Suppressor macrophage (primary cell): Measurements from ENCODE around the gene CACNA1H.
"Not testable (repeated sequence)": the region's sequence is repeated elsewhere in the genome, so short reads cannot be mapped to it uniquely, and the experiment has no call there.

Experiments used
- DNase-seq, 4 experiments: peaks; one replicate each; pipeline ENCODE4 v3.0.0-alpha.2; 2020 to 2022

Gene CACNA1H

GRCh38 chr16:1228227-1228626 is 75.3 kb downstream of the CACNA1H start:
- DNase-seq = not testable (repeated sequence)

DNA sequence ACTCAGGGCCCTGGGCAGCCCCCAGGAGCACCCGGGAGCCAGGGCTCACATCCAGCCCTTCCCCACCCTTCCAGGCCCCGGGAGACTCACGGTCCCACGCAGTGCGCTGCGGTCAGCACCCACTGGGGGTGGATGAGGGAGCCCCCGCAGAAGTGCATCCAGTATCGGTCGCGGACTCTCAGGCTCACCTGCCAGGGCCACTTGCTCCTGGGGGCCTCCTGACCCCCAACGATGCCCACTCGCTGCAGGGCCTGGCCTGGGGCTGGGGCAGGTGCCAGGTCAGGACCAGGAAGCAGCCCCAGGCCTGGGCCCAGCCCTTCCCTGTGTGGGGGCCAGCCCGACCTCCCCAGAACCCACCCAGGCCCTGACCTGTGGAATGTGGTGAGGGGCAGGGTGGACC is 76.6 kb downstream of the CACNA1H start:
- not testable (repeated sequence) for DNase-seq

DNA sequence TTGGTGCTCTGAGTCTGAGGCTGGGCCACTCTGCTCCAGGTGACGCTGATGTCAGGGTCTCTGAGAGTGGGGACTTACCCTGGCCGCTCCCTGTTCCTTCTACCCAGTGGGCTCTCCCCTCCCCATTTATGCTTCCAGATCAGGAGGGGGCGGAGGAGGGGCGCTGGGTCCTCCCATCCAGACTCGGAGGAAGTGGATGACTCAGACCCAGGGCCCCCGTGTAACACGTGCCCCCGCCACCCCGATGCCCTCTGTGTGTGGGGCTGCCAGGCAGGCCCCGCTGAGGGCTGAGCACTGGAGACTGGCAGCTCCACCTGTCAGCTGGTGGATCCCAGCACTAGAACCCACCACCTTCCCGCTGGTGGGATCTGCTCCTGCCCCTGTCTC is 77.2 kb downstream of the CACNA1H start, which contains the start of gene TPSB2:
Gene TPSB2 (minus strand): TSS at position 101 of the 387 bp plus-strand sequence. CDS start 233 bp downstream, outside the sequence.
- DNase-seq = not testable (repeated sequence)

- not testable (repeated sequence) for DNase-seq
These were observed 77.7 kb downstream of the CACNA1H start for GRCh38 chr16:1230471-1231212.

DNA sequence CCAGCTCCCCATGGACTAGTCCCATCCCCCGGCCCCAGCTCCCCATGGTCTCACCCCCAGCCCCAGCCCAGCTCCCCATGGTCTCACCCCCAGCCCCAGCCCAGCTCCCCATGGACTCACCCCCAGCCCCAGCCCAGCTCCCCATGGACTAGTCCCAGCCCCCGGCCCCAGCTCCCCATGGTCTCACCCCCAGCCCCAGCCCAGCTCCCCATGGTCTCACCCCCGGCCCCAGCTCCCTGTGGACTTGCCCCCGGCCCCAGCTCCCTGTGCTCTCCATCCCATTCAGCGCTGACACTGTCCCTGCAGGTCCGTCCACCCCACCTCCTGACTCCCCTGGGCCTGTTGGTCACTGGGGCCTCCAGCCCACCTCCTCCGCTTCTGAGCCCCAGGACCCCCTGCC is 78.4 kb downstream of the CACNA1H start:
- DNase-seq = not testable (repeated sequence)

- not testable (repeated sequence) for DNase-seq
These were observed 79.3 kb downstream of the CACNA1H start for GRCh38 chr16:1232049-1232748.

- not testable (repeated sequence) for DNase-seq
These were observed 83.8 kb downstream of the CACNA1H start for GRCh38 chr16:1236659-1237058.

DNA sequence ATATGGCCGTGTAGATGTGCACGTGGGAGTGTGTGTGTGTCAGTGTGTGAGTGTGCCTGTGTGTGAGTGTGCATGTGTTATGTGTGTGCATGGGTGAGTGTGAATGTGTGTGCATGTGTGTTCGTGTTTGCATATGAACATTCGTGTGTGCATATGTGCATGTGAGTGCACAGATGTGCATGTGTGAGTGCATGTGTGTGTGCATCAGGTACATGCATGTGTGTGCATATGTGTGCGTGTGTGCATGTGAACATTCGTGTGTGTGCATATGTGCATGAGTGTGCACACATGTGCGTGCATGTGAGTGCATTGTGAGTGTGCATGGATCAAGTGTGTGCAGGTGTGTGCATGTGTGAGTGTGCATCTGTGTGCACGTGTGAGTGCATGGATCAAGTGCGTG is 85.1 kb downstream of the CACNA1H start:
- no peak for DNase-seq

DNA sequence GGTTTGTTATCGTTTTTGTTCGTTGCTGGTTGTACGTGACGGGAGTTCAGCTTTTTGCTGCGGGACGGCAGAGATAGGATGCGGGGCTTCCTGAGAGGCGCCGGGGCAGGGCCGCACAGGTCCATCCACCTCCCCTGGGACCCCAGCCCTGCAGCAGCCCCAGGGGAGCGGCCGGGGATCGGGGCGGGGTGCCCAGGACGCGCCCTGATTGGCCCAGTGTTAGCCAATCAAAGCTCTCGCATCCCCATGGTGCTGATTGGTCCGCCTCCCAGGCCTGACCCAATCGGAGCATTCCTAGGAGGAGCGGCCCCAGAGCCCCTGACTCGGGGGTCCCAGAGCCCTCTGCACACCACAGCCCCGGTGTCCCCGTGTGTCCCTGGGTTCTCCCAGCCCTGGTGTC is 86.0 kb downstream of the CACNA1H start:
- DNase-seq = not testable (repeated sequence)

- DNase-seq = not testable (repeated sequence)
These were observed 86.7 kb downstream of the CACNA1H start for GRCh38 chr16:1239575-1239974.

GRCh38 chr16:1240436-1240835 is 87.5 kb downstream of the CACNA1H start, which contains the start of gene TPSAB1:
Gene TPSAB1 (plus strand): TSS chr16:1240705. CDS start chr16:1240939, 234 bp downstream.
- not testable (repeated sequence) for DNase-seq

- not testable (repeated sequence) for DNase-seq
These were observed 88.2 kb downstream of the CACNA1H start for GRCh38 chr16:1241081-1241480.

- DNase-seq = not testable (repeated sequence)
These were observed 90.5 kb downstream of the CACNA1H start for GRCh38 chr16:1243363-1243762.

GRCh38 chr16:1243907-1244850 is 91.3 kb downstream of the CACNA1H start:
- DNase-seq = not testable (repeated sequence)

GRCh38 chr16:1244881-1245280 is 92.0 kb downstream of the CACNA1H start:
- peak; percentile 21 to 67 (median 52) for DNase-seq

- peak in 1 of 4 experiments; percentile 20 for DNase-seq
These were observed 92.6 kb downstream of the CACNA1H start for GRCh38 chr16:1245452-1246020.

GRCh38 chr16:1247903-1248537 is 95.1 kb downstream of the CACNA1H start:
- DNase-seq = not testable (repeated sequence)

DNA sequence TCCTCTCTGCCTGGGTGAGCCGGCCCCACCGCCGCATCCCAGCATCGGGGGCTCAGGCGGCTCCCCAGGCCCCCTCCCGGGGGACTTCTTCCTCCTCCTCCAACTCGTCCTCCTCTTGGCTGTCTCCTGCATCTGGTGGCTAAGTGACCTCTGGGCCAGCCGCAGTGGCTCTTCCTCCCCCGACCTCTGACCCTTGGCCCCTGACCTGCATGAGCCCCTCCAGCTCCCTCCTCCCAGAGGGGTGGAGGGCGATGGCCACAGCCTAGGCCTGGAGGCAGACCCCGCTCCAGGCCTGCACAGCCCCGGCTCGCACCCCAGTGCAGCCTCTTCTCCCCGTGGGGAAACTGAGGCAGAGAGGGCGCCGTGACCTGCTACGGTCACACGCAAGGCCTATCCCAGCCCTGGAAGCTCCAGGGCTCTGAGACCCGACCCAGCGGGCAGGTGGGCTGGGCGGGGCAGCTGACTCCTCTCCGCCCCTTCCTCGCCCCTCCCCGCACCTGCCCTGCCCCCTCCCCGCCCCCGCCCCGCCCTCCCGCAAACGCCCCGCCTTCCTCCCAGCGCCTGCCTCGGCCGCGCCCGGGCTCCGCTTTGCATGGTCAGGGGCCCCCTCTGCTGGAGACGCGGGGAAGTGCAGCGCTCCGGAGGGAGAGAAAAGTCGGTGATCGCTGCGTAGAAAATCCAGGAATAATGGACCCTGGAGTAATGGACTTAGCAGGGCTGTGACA is 96.3 kb downstream of the CACNA1H start:
- not testable (repeated sequence) for DNase-seq

DNA sequence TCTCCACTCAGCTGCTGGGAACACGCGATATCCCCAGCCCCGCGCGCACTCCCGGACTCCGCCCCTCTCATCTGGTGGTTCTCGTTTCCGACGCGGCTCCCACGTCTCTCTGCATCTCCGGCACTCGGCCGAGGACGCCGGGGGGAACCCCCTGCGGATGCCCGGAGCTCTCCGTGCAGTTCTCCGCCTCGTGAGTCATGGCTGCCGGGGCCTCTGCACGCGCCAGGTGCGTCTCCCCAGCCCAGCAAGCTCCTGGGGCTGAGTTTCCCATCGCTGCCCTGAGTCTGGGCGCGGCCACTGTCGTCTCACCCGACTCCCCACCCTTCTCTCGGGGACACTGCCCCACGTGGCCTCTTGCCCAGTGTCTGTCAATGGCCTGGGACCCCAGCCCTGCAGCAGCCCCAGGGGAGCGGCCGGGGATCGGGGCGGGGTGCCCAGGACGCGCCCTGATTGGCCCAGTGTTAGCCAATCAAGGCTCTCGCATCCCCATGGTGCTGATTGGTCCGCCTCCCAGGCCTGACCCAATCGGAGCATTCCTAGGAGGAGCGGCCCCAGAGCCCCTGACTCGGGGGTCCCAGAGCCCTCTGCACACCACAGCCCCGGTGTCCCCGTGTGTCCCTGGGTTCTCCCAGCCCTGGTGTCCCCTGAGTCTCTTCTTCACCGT is 100.9 kb downstream of the CACNA1H start:
- not testable (repeated sequence) for DNase-seq

DNA sequence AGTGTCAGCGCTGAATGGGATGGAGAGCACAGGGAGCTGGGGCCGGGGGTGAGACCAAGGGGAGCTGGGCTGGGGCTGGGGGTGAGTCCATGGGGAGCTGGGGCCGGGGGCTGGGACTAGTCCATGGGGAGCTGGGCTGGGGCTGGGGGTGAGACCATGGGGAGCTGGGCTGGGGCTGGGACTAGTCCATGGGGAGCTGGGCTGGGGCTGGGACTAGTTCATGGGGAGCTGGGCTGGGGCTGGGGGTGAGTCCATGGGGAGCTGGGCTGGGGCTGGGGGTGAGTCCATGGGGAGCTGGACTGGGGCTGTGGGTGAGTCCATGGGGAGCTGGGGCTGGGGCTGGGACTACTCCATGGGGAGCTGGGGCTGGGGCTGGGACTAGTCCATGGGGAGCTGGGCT is 101.9 kb downstream of the CACNA1H start:
- DNase-seq = not testable (repeated sequence)
